ENCODE results near the gene TPT1. TPM values are rescaled to one million over a fixed set of nuclear protein-coding genes. Genes with fewer than 3 reads are reported as not detected.
A peak's percentile ranks its signal among the peaks of the same experiment; 100 is the strongest.

TPT1 gene
- total RNA-seq, 2 donors from 2014 or later: 1,254 to 1,787 TPM

DNA sequence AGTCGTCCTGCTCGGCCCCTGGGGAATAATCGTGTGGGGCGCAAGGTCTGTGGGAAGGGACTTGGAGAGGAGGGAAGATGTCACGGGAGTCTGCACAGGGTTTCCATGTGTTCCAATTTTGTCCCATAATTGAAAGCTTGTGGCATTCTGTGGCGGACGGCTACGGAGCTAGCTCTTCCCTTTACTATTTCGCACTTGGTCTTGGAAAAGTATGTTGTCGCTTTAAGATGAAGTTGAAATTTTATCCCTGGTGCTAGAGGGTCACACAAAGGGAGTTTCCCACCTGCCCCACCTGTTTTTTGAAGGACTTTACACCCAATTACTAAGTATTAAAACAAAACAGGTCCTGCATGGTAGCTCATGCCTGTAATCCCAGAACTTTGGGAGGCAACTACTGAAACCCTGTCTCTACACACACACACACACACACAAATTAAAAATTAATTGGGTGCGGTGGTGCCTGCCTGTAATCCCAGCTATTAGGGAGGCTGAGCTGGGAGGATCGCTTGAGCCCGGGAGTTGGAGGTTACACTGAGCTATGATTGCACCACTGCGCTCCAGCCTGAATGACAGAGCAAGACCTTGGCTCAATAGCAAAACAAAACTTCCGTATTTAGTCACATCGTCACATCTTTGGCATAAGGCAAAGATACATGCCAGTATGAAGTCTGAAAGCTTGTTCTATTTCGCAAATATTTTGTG is 967 bp upstream of the TPT1 start:
- DNase-seq (peak; percentile 47 to 72 (median 56)), ATAC-seq (no peak)
- 2 to 4% methylated on average over 16 to 17 of the region's 17 CpGs for WGBS, 2 donors
- TF ChIP-seq CTCF (IDR thresholded peaks at IDR 0.05): no peak
- no peak for TF ChIP-seq POLR2A (IDR thresholded peaks at IDR 0.05)
- no peaks in the 10 kb centered on the region for H3K9me3 ChIP-seq
- no peaks in the 10 kb centered on the region for H3K27me3 ChIP-seq
- intact Hi-C loops (cut with DNase I): no loop called here
- peaks cover 11 to 12% of the 10 kb centered on the region in 2 donors for H3K36me3 ChIP-seq (replicated peaks in 1 of 2; ENCODE audit: insufficient read depth in 1 of 2, low read depth in 2 of 2)
- H3K4me1 ChIP-seq: peaks cover 34% of the 10 kb centered on the region
- H3K27ac ChIP-seq: peak overlapping the region; percentile 91 to 100 (median 100)
- H3K4me3 ChIP-seq: peak overlapping the region; percentile 52 to 73

- 0 to 2% methylated on average over 20 to 62 of the region's 64 CpGs for WGBS, 2 donors
- no peaks in the 10 kb centered on the region for H3K9me3 ChIP-seq
- TF ChIP-seq CTCF (IDR thresholded peaks at IDR 0.05) (peak in 6 of 7 experiments; percentile 34 to 82 (median 65)), POLR2A (IDR thresholded peaks at IDR 0.05) (peak in 2 of 3 donors; percentile 81 to 82)
- H3K27ac ChIP-seq: peak overlapping the region; percentile 99 to 100 (median 100)
- peaks cover 16 to 20% of the 10 kb centered on the region in 2 donors for H3K36me3 ChIP-seq (replicated peaks in 1 of 2; ENCODE audit: insufficient read depth in 1 of 2, low read depth in 2 of 2)
- DNase-seq: peak; percentile 89 to 94 (median 91)
- ATAC-seq: peak; percentile 70
- peaks cover 48% of the 10 kb centered on the region for H3K4me1 ChIP-seq
- H3K27me3 ChIP-seq: no peaks in the 10 kb centered on the region
- H3K4me3 ChIP-seq: peak overlapping the region; percentile 48 to 98
- intact Hi-C loops (cut with DNase I): no loop called here
These were observed 455 bp downstream of the TPT1 start for GRCh38 chr13:45340422-45341033.

- H3K36me3 ChIP-seq (replicated peaks in 1 of 2; ENCODE audit: insufficient read depth in 1 of 2, low read depth in 2 of 2): peaks cover 16 to 20% of the 10 kb centered on the region in 2 donors
- no peak for ATAC-seq
- no peak for DNase-seq
- intact Hi-C loops (cut with DNase I): no loop called here
- TF ChIP-seq CTCF (IDR thresholded peaks at IDR 0.05) (no peak), POLR2A (IDR thresholded peaks at IDR 0.05) (no peak)
- H3K9me3 ChIP-seq: no peaks in the 10 kb centered on the region
- WGBS, 2 donors: 3% methylated on average over 11 of the region's 11 CpGs
- peaks cover 50% of the 10 kb centered on the region for H3K4me1 ChIP-seq
- H3K27me3 ChIP-seq: no peaks in the 10 kb centered on the region
- peak overlapping the region in 1 of 2 donors; percentile 48 for H3K4me3 ChIP-seq
- H3K27ac ChIP-seq: peak overlapping the region; percentile 99 to 100 (median 100)
These were observed 1.1 kb downstream of the TPT1 start for GRCh38 chr13:45339867-45340266.

DNA sequence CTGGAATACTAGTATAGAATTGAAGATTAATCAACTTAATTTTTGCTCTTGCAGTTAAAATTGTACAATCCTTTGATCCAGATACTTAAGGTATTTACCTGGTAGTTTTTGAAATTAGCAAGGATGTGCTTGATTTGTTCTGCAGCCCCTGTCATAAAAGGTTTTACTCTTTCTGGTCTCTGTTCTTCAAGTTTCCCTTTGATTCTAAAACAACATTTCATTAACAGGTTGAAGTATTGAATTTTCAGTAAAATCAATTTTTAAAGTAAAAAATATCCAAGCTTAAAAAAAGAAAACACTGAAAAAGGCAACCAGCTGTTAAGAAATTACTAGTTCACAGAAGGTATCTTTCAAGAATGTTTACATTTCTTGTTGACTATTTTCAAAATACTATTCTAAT is 1.6 kb downstream of the TPT1 start:
- Histone ChIP-seq H3K27me3 (no peaks in the 10 kb centered on the region), H3K27ac (peak overlapping the region in 2 of 4 donors; percentile 99 to 100), H3K9me3 (no peaks in the 10 kb centered on the region), H3K4me3 (peak overlapping the region in 1 of 2 donors; percentile 48), H3K36me3 (replicated peaks in 1 of 2; ENCODE audit: insufficient read depth in 1 of 2, low read depth in 2 of 2) (peaks cover 16 to 20% of the 10 kb centered on the region in 2 donors), H3K4me1 (peaks cover 50% of the 10 kb centered on the region)
- no peak for ATAC-seq
- no peak for TF ChIP-seq CTCF (IDR thresholded peaks at IDR 0.05)
- no peak for TF ChIP-seq POLR2A (IDR thresholded peaks at IDR 0.05)
- intact Hi-C loops (cut with DNase I): no loop called here
- no peak for DNase-seq
